Medulla oblongata (tissue), 1 donor: ENCODE results near the gene DNAH5.
"Not testable (repeated sequence)": the region's sequence is repeated elsewhere in the genome, so short reads cannot be mapped to it uniquely, and the experiment has no call there.

ENCODE experiments used
- DNase-seq: peaks from one replicate; pipeline ENCODE4 v3.0.0-alpha.2; 2015; ENCODE audit errors: extremely low spot score

DNAH5 gene

DNA sequence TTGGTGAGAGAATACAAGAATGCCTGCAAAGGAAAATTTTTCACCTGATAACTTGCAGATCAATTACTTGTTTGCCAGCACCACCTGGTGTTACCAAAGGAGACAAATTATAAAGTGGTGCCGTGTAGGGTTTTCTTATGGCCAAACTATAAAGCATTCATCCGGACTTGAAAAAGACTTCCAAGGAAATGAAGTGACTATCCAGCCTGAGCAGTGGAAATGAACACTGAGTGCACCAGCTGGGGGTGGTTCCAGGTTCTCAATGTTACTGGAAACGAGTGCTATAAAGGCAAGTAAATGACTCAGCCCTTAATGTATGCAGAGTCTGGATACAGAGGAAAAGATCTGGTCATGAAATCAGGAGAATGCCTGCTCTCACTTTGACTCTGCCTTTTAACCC lies 113.1 kb downstream of the DNAH5 start:
- DNase-seq: no peak

- DNase-seq: no peak
Observed at GRCh38 chr5:13830536-13830935, 114.0 kb downstream of the DNAH5 start.

DNA sequence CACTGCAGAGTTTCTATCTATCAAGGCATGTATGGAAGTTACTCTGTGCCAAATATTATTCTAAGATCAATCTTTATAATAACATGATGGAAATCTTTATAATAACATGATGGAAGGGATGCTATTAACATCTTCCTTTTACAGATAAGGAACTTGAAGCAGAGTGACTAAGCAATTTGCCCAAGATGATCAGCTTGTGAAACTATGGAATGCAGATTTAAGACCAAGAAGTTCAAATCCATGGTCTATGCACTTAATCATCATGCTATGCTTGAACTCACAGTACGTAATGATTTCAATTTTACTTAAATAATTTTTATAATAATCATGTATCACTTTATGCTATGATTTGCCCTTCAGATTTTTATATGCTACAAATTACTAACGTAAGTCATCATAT lies 123.1 kb downstream of the DNAH5 start:
- no peak for DNase-seq

- no peak for DNase-seq
Observed at GRCh38 chr5:13816126-13816525, 128.4 kb downstream of the DNAH5 start.

DNA sequence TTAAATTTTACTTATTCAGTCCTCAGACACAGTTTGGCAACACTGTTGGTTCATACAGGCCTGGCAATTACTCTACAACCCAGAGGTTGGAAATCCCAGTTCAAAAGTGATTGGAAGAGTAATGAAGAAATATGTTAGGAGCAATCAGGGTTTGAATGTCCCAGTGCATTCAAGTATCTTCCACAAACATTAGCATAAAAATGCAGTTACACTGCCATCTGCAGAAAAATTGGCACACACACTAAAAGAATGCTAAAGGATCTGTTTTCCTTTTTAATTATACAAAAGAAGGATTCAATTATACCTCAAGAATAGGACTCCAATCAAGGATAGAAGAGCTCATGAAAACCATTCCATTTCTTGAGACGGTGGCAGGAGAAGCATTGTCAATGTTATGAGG lies 130.2 kb downstream of the DNAH5 start:
- DNase-seq: no peak

DNA sequence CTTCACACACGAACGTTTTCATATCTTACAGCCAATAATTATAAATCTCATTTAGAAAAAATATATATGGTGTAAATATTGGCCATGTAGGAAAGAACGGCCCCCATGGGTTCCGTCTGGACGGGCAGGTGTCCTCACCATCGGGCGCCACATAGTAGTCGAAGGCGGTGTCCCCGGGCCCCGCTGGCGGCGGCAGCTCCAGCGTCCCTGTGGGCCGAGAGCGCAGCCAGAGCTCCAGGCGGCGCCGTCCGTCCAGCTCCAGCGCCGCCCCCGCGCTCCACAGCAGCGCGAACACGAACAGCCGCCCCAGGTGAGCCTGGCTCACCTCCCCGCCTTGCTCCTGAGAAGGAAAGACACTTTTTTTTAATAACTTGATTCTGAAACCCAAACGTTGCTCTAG lies 134.6 kb downstream of the DNAH5 start:
- no peak for DNase-seq

GRCh38 chr5:13804336-13804735 lies 140.2 kb downstream of the DNAH5 start:
- no peak for DNase-seq

GRCh38 chr5:13798569-13798968 lies 145.9 kb downstream of the DNAH5 start:
- DNase-seq: not testable (repeated sequence)

DNA sequence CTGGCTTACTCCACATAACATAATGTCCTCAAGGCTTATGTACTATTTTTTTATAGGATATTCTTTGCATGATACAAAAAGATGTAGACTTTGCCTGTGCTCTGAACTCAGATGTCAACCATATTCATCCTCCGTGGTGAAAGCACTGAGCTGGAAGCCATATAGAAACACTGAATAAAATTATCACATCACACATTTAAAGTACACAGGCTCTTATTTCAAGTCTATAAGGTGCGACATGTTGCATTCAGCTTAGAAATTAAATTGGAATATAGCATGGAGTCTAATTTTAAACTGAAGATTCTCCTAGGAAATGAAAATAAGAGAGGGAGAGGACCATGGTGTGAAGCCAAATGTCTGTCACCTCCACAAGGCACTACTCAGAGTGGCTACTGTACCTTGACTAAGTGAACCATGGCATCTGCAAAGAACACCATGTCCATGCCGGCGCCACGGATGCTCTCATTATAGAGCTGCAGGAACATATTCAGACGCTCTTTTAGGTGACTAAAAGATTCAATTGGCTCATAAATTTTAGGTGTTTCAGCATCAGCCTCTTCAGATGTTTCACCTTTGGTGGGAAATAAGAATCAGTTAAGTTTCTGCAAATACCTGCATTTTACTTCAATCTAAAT lies 158.6 kb downstream of the DNAH5 start:
- no peak for DNase-seq

DNA sequence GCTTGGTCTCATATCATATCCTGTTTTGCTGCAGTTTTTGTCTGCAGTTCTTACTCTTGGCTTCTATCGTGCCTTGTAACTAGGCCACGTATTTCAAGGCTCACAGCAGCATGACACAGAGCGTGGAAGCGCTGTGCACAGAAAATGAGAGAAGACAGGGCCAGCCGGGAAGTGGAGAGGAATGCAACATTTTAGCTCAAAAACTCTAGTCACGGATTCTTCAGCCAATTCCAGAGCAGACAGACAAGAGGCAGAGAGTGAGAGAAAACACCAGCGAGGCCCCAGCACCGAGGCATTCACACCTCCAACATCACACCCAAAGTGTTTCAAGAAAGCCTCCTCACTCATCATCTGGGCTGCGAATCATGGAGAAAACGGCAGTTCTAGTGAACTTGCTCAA lies 160.8 kb downstream of the DNAH5 start:
- DNase-seq: no peak

- DNase-seq: no peak
Observed at GRCh38 chr5:13780081-13780480, 164.4 kb downstream of the DNAH5 start.

DNA sequence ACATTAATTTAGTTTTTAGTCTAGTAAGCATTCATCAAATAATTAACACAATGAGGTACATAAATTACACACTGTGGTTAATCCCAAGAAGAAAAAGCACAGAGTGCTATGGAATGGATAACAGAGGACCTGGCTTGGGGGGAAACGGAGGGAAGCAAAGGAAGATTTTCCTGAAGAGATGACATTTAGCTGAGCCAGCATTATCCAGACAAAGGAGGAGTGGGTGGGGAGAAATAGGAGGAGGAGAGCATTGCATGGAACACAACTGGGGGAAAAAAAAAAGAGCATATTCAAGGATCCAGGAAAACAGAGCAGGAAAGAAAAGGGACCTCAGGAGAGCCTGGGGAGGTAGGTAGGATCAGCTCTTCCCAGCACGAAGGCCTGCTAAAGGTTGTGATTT lies 170.8 kb downstream of the DNAH5 start:
- DNase-seq: no peak

- no peak for DNase-seq
Observed at GRCh38 chr5:13771011-13771571, 173.4 kb downstream of the DNAH5 start.

DNA sequence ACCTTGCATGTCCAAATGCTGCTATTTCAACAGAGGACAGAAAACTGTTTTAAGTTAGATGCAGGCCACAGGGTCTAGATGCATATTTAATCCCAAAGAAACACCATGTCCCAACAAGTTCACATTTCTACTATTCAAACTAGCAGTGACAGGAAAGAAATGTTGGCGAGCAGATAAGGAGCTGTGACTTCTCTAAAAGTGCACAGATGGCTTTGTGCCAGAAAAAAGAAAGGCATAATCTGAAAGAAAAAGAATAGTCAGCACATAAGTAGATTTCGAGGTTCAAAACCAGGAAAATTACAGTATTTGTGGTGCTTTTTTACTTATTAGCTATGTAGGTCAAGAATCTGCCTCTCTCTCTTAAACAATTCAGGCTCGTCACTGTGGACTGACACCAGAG lies 178.3 kb downstream of the DNAH5 start:
- DNase-seq: no peak

- no peak for DNase-seq
Observed at GRCh38 chr5:13763719-13764118, 180.8 kb downstream of the DNAH5 start.

- no peak for DNase-seq
Observed at GRCh38 chr5:13749766-13750165, 194.7 kb downstream of the DNAH5 start.

- DNase-seq: no peak
Observed at GRCh38 chr5:13746026-13746425, 198.5 kb downstream of the DNAH5 start.

DNA sequence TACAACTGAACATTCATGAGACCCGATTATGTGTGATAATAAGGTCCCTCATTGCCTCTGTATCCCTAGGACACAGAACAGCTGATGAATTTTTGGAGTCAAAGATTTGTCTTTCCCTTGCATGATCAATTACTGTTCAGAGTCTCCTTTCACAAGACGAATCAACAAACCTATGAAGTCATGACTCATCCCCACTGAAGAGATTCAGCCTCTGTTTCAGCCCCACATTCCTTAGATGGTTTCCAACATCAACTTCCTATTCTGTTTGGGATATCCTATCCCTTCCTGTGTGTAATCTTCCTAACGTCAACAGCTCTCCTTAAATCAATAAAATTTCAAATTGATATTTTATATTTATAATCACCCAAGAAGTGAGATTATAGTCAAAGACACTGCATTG lies 199.0 kb downstream of the DNAH5 start:
- no peak for DNase-seq

DNA sequence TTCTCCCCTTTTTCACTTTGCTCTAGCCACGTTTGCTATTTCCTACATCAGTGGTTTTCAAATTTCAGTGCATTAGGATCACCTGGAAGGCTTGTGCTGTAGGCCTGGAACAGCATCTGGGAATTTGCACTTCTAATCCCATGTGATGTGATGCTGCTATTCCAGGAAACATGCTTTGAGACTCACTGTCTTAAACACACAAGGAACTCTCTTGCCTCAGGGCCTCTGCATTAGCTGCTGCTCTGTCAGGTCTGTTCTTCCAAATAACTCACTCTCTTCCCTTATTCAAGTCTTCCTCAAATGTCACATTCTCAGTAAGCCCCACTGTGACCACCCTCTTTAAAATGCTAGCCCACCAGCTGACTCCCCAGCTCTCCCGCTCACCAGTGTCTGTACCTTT lies 204.0 kb downstream of the DNAH5 start:
- DNase-seq: no peak

- DNase-seq: no peak
Observed at GRCh38 chr5:13739479-13739878, 205.0 kb downstream of the DNAH5 start.

- no peak for DNase-seq
Observed at GRCh38 chr5:13735691-13736090, 208.8 kb downstream of the DNAH5 start.

DNA sequence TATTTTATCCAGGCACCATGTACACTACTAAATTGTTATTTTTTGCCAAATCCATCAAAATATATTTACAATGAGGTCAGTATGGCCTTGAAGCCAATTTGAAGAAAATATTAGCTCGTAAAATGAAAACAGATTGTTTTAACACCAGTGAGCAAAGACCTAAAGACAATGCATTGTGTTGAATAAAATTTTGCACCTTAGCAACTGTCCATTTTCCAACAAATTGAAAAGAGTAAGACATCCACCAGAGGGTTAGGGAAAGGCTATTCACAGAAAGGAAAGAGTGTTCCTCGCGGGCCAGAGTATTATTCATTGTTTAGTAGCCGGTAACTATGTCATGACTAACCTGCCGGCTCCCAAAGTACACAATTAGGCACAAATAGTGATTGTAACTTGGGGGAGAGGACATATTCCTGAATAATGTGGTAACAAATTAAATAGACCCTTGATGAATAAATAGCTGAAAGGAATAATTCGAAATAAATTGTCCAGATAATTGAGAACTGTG lies 213.3 kb downstream of the DNAH5 start:
- DNase-seq: no peak

DNA sequence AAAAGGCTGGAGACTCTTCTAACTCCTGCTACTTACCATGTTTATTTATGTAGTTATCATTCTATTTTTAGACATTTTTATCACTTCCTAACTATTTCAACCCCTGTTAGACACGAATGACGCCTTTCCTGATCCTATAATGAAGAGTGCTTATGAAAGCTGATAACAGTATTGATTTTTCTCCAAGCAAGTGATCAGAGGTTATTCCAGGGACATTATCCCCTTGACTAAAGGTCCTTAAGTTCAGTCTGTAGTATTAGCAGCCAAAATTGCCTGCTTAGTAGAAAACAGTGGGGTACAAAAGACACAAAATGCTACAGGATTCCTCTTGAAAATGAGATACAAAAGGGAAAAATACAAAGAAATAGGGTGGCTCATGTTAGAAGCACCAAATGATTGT lies 235.6 kb downstream of the DNAH5 start:
- no peak for DNase-seq

GRCh38 chr5:13708432-13708831 lies 236.1 kb downstream of the DNAH5 start:
- DNase-seq: no peak
